Retina (tissue), 1 donor: ENCODE results near the gene MIER3.
"Not testable (repeated sequence)": the region's sequence is repeated elsewhere in the genome, so short reads cannot be mapped to it uniquely, and the experiment has no call there.

Experiments used
- DNase-seq: peaks from one replicate; pipeline ENCODE4 v3.0.0-alpha.2; 2016

MIER3 gene, protein sequence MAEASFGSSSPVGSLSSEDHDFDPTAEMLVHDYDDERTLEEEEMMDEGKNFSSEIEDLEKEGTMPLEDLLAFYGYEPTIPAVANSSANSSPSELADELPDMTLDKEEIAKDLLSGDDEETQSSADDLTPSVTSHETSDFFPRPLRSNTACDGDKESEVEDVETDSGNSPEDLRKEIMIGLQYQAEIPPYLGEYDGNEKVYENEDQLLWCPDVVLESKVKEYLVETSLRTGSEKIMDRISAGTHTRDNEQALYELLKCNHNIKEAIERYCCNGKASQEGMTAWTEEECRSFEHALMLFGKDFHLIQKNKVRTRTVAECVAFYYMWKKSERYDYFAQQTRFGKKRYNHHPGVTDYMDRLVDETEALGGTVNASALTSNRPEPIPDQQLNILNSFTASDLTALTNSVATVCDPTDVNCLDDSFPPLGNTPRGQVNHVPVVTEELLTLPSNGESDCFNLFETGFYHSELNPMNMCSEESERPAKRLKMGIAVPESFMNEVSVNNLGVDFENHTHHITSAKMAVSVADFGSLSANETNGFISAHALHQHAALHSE

DNA sequence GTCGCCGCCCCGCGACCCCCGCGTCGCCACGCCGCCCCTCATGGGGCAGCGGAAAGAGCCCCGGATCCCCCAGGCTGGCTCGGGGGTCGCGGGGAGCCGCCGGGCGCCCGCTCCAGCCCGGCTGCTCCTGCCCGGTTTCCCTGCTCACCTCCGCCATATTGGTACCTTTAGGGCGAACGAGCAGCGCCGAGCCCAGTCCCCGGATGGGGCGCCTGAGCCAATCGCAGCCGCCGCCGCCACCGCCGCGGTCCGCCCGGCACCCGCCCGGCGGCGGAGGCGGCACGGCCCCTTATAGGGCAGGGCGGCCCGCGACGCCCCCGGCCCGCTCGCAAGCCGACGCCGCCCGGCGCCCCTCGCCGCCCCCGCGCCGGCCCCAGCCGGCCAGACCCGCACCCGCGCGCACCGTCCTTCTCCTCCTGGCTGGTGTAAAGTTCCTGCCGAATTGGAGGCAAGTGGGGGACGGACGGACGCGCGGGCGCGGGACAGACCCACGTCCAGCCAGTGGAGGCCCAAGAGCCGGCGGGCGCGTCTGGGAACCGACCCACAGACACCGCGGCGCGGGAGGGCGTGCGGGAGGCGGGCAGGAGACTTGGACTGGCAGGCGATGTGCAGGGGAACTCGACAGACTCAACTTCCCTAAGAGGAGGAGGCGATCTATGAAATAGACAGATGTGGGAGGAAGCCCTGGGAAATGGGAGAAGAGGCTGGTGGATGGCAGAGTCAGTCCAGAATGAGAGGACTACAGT, at the start of gene MIER3:
Gene MIER3 (minus strand): TSS at position 178 of the 746 bp plus-strand sequence. CDS start 21 bp downstream, at position 157.
- peak; percentile 83 for DNase-seq

GRCh38 chr5:56995596-56995995, 43.7 kb upstream of the MIER3 start:
- no peak for DNase-seq

- DNase-seq, result no peak
Observed at GRCh38 chr5:56993241-56993640, 41.3 kb upstream of the MIER3 start.

- DNase-seq, result no peak
Observed at GRCh38 chr5:56989676-56990075, 37.8 kb upstream of the MIER3 start.

DNA sequence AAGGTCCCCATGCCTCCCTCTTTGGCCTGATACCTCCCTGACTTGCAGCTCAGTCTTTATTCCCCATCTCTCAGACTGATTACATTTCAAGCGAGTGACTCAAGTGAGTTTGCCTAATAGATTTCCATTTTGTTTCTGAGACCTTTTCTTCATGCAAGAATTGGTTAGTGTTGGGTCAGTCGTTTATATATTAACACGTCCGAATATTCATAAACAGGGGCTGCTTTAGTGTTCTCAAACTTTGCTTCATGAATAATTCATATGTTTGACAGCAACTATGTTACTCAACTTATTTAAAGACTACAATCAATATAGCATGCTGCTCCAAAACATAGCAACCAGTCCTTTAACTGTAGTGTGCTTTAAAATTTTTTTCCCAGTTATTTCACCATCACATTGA, 36.6 kb upstream of the MIER3 start:
- no peak for DNase-seq

DNA sequence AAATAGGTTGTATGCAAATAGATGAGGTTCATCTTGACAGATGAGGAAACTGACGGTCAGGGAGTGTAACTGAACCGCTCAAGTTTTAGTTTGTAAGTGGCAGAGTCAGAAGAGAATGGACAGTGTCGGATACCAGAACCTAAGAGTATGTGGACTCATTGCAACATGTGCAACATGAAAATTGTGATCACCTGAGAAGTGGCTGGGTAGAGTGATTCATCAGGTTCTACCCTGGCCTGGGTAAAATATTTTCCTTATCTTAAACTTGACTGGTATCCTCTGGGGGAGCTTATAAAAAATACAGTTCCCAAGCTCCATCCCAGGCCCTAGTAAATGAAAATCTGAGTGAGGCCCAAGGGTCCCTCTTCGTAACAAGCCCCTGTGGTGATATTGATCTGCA, 35.2 kb upstream of the MIER3 start:
- no peak for DNase-seq

DNA sequence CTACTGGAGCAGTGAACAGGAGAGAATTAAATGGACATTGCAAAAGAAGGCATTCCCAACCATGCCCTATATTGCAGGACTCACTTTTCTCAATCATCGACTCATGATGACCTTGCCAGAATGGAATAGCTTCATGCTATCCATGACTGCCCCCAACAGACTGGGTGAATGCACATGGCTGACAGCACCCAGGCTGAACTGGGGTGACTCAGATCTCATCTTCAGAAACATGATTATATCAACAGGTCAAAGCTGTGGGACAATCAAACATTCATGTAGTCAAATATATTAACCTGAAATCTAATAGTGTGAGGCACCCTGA, 34.7 kb upstream of the MIER3 start:
- no peak for DNase-seq

DNA sequence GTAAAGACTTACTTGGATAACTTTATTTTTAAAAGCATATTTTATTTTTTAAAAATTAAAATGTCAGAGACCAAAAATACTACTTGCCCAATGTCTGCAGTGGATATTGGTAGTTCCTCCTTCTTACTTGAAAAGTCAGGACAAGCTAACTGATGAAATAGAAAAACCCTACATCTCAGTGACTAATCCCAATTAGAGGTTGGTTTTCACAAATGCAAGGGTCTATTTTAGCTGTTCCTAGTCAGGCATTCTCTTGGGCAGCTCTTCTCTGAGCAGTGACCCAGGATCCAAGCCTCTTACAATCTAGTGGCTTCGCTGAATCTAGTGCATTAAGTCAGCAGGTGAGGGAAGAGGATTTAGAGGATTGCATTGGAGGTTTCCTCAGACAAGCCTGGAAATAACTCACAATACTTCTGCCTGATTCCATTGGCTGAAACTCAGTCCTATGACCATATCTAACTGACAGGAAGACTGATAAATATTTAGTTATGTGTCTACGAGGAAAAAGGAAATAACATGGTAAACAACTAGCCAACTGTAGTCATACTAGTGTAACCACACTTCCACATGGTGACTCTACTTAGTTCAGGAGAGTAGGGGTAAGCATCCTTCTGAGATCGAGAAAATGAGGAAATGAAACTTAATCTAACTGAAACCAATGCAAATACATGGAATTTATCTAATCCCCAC, 34.2 kb upstream of the MIER3 start:
- DNase-seq, result no peak

DNA sequence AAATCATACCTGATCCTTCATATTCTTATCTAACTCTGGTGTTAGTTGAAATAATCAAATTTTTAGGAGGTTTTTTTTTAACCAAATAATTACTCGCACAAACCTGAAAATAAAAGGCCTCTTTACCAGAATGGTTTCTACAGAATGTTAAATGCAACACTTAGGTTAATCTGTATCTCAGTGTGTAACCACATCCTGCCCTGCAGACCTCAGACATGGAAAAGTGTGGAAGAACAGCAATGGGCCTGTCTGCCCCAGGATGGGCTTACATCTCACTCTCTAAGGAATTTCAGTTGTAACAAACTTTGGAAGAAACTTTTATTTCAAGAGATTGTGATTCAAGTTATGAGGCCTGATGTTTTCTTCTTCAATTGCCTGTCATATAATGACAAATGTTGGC, 32.5 kb upstream of the MIER3 start:
- no peak for DNase-seq

GRCh38 chr5:56983593-56984361, 31.9 kb upstream of the MIER3 start:
- DNase-seq, result no peak

GRCh38 chr5:56981548-56982315, 29.8 kb upstream of the MIER3 start:
- no peak for DNase-seq

DNA sequence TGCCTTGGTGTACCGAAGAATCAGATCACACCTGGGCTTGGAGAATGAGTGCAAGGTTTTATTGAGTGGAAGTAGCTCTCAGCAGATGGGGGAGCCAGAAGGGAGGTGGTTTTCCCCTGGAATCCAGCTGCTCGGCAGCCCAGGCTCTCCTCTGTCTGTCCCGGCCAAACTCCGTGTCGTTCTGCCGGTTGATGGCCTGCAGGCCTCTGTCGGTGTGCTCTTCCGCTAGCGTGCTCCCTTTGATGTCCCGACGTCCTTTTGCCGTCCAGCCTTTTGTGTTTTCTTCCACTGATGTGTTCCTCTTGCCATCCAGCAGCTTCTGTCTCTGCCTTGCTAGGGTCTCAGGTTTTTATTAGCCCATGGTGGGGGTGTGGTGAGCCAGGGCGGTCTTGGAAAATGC, 28.0 kb upstream of the MIER3 start:
- DNase-seq, result no peak

GRCh38 chr5:56979526-56979925, 27.6 kb upstream of the MIER3 start:
- DNase-seq, result not testable (repeated sequence)

DNA sequence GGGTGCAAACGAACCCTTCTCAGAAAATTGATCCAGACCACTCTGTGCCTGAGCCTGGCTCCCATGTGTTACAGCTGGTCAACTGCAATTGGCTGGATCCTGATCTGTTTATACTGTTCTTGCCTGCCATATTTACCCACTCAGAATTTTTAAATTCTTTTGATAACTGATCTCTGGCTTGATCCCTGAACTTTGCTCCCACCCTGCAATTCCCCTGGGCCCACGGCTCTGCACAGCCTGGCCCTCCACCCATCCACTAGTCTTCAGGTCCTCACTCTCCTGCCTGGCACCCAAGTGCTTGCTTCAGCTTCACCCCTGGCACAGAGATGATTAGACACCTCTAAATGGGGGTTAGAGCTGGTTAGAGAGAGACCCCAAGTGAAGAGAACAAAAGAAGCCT, 25.9 kb upstream of the MIER3 start:
- no peak for DNase-seq

DNA sequence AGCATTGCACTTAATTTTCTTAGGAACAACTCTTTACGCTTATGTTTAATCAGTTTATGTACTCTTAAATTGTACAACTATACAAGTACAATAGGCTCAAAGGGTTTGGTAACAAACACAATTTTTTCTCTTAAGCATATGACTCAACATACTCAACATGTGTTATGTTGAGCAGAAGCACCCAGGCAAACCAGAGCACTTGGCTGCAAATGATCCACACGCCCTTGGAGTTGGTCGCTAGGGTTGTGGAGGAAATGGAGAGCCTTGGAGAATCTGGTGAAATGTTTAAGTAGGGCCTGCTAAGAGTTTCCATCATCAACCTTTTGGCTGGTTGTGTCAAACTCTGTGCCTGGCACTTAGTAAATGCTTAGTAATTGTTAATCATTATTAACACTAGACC, 25.1 kb upstream of the MIER3 start:
- DNase-seq, result no peak

- no peak for DNase-seq
Observed at GRCh38 chr5:56974241-56974640, 22.3 kb upstream of the MIER3 start.

- no peak for DNase-seq
Observed at GRCh38 chr5:56973473-56973872, 21.6 kb upstream of the MIER3 start.

- no peak for DNase-seq
Observed at GRCh38 chr5:56971275-56971674, 19.4 kb upstream of the MIER3 start.

GRCh38 chr5:56964173-56964572, 12.2 kb upstream of the MIER3 start:
- no peak for DNase-seq

DNA sequence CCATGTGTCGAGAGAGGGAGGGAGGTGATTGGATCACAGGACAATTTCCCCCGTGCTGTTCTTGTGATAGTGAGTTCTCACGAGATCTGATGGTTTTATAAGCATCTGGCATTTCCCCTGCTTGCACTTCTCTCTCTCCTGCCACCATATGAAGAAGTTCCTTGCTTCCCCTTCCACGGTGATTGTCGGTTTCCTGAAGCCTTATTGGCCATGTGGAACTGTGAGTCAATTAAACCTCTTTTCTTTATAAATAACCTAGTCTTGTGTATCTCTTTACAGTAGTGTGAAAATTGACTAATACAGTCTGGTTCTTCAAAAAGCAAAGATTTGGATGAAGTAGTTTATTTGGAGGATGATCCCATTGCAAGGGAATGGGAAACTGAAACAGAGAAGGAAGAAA, 11.3 kb upstream of the MIER3 start:
- no peak for DNase-seq

- no peak for DNase-seq
Observed at GRCh38 chr5:56962286-56962685, 10.4 kb upstream of the MIER3 start.

GRCh38 chr5:56961746-56962145, 9.8 kb upstream of the MIER3 start:
- no peak for DNase-seq
